A549 (cell line): ENCODE data around the gene ZNF438. TPM values are rescaled to one million over a fixed set of nuclear protein-coding genes. Genes with fewer than 3 reads are reported as not detected.
A peak's percentile ranks its signal among the peaks of the same experiment; 100 is the strongest.

Experiments
- ATAC-seq, 2 experiments: fragments of 200-7000 bp in 1 of 2; fragments of >200 bp in 1 of 2; cut with Nextera tagmentation in 1 of 2; cut with Tn5 transposase in 1 of 2; 3 replicates each; pipeline versions ENCODE4 v1.8.0 to v1.9.1; 2018 to 2020; ENCODE audit warnings: mild to moderate bottlenecking in 1 of 2, moderate library complexity in 1 of 2
- CTCF ChIA-PET: fragments of 300-600 bp; sonication (Branson Sonifier 250); formaldehyde crosslinking; extraction: SDS; loops from one replicate; lab custom pipeline; 2021; ENCODE audit warnings: antibody characterized with exemption, inconsistent platforms; lab: Yijun Ruan, JAX
- POLR2A ChIA-PET: fragments of 350-600 bp; formaldehyde crosslinking; extraction: SDS; loops from one replicate; lab custom pipeline; 2021; ENCODE audit warnings: antibody characterized with exemption, inconsistent platforms; lab: Yijun Ruan, JAX
- DNase-seq, 2 experiments: peaks; one replicate each; pipeline versions ENCODE4 v3.0.0 to v3.0.0-alpha.2; 2011 to 2016; ENCODE audit warnings: low read depth in 1 of 2, low spot score in 1 of 2
- FAIRE-seq: peaks from 2 replicates; lab custom pipeline; 2011; peaks lifted over from hg19 to GRCh38; lab: Jason Lieb, UNC
- H3K27ac ChIP-seq, 2 experiments: fragments of >200 bp; sonication (Bioruptor Twin); formaldehyde crosslinking; 3 replicates each; pipeline ENCODE4 v1.5.1; 2016 to 2017
- H3K4me1 ChIP-seq: fragments of >200 bp; sonication (Bioruptor Twin); formaldehyde crosslinking; 3 replicates; pipeline ENCODE4 v1.6.1; 2016
- H3K4me2 ChIP-seq: fragments of >200 bp; sonication (Bioruptor Twin); formaldehyde crosslinking; 3 replicates; pipeline ENCODE4 v1.6.1; 2016
- H3K4me3 ChIP-seq: fragments of >200 bp; sonication (Bioruptor Twin); formaldehyde crosslinking; 3 replicates; pipeline ENCODE4 v1.5.1; 2016
- H3K9me3 ChIP-seq: fragments of >200 bp; sonication (Bioruptor Twin); formaldehyde crosslinking; 3 replicates; pipeline ENCODE4 v1.6.1; 2016
- CBX2 ChIP-seq: fragments of 200-600 bp; sonication (generic); IDR thresholded peaks from 2 replicates; pipeline ENCODE4 v1.6.1; 2016; ENCODE audit warnings: low read depth, mild to moderate bottlenecking, borderline replicate concordance
- CEBPB ChIP-seq, 2 experiments: fragments of >200 bp in 1 of 2; sonication (Bioruptor Twin) in 1 of 2; formaldehyde crosslinking in 1 of 2; IDR thresholded peaks; 2 replicates each; pipeline ENCODE4 v1.6.1; 2012 to 2016
- CHD2 ChIP-seq: fragments of 150-350 bp; IDR thresholded peaks from 2 replicates; pipeline ENCODE4 v1.6.1; 2014; ENCODE audit warnings: low read length; ENCODE audit not compliant: partially characterized antibody
- CTCF ChIP-seq: fragments of >200 bp; sonication (Bioruptor Twin); formaldehyde crosslinking; IDR thresholded peaks from 3 replicates; pipeline ENCODE4 v1.5.1; 2016
- EHMT2 ChIP-seq: fragments of 200-600 bp; sonication (generic); IDR thresholded peaks from 2 replicates; pipeline ENCODE4 v1.6.1; 2016; ENCODE audit warnings: antibody characterized with exemption, low read depth, mild to moderate bottlenecking, moderate library complexity
- FOSL2 ChIP-seq, 2 experiments: fragments of 450-650 bp in 1 of 2; fragments of >200 bp in 1 of 2; sonication (Bioruptor Twin) in 1 of 2; formaldehyde crosslinking; IDR thresholded peaks; 2 replicates each; pipeline versions ENCODE4 v1.5.0 to v1.6.1; 2016 to 2020; ENCODE audit warnings: mild to moderate bottlenecking in 1 of 2, moderate library complexity in 1 of 2
- GATA3 ChIP-seq: IDR thresholded peaks from 2 replicates; pipeline ENCODE4 v1.6.1; 2012; ENCODE audit warnings: borderline replicate concordance
- HOXB13 ChIP-seq: fragments of 250-450 bp; sonication (Bioruptor Pico); IDR thresholded peaks from 2 replicates; pipeline ENCODE4 v1.5.0; 2020; ENCODE audit warnings: low read depth, mild to moderate bottlenecking, moderate library complexity
- KDM5A ChIP-seq: fragments of 200-600 bp; sonication (generic); IDR thresholded peaks from 2 replicates; pipeline ENCODE4 v1.6.1; 2016; ENCODE audit warnings: antibody characterized with exemption, mild to moderate bottlenecking
- MAX ChIP-seq: IDR thresholded peaks from 2 replicates; pipeline ENCODE4 v1.6.1; 2012
- MAZ ChIP-seq: fragments of 150-350 bp; IDR thresholded peaks from 2 replicates; pipeline ENCODE4 v1.6.1; 2014; ENCODE audit warnings: antibody characterized with exemption, low read depth, low read length, borderline replicate concordance
- NFE2L2 ChIP-seq: fragments of 150-350 bp; conservative IDR thresholded peaks from 2 replicates; pipeline ENCODE4 v1.6.1; 2014; ENCODE audit warnings: low read length
- RCOR1 ChIP-seq: fragments of 150-350 bp; IDR thresholded peaks from 2 replicates; pipeline ENCODE4 v1.6.1; 2014; ENCODE audit warnings: antibody characterized with exemption, low read length, low read depth
- RNF2 ChIP-seq: fragments of 200-600 bp; sonication (generic); IDR thresholded peaks from 2 replicates; pipeline ENCODE4 v1.6.1; 2016; ENCODE audit warnings: low read depth, mild to moderate bottlenecking, antibody characterized with exemption, moderate library complexity, borderline replicate concordance
- TP53 ChIP-seq: fragments of 250-450 bp; sonication (Bioruptor Pico); IDR thresholded peaks from 2 replicates; pipeline ENCODE4 v1.5.0; 2021; ENCODE audit warnings: mild to moderate bottlenecking, moderate library complexity
- ZSCAN20 ChIP-seq: fragments of 250-450 bp; sonication (Bioruptor Pico); IDR thresholded peaks from 2 replicates; pipeline ENCODE4 v1.8.0; 2022; ENCODE audit warnings: mild to moderate bottlenecking, moderate library complexity
- WGBS: methylation state at CpG from one replicate; pipeline ENCODE4 v1.1.6; 2017; ENCODE audit errors: missing lambda C conversion rate; 5-methylcytosine and 5-hydroxymethylcytosine counted together
- polyA plus RNA-seq, 4 experiments: library from polyadenylated mRNA; depleted of rRNA in 3 of 4; stranded (reverse); fragments of >200 nt; fragmentation: RNase III in 1 of 4; extraction: RNeasy Plus Mini Kit Qiagen cat#74134 plus additional on column Dnase treatment in 1 of 4; gene quantifications; 2 replicates in 3 of 4; 3 replicates in 1 of 4; pipeline ENCODE4 v1.2.3, GENCODE V29; 2011 to 2017
- TF ChIP-seq, protein P1 (sequence below): fragments of 450-650 bp; IDR thresholded peaks from 2 replicates; pipeline ENCODE4 v1.6.1; 2014; ENCODE audit warnings: antibody characterized with exemption
- TF ChIP-seq, protein P2 (sequence below): fragments of 150-350 bp; IDR thresholded peaks from 2 replicates; pipeline ENCODE4 v1.6.1; 2014; ENCODE audit warnings: low read depth, mild to moderate bottlenecking, low read length

ZNF438 gene
- polyA plus RNA-seq, 2 of the 4 experiments (the other 2 are of a cell fraction), result 2.2 to 4.5 TPM

DNA sequence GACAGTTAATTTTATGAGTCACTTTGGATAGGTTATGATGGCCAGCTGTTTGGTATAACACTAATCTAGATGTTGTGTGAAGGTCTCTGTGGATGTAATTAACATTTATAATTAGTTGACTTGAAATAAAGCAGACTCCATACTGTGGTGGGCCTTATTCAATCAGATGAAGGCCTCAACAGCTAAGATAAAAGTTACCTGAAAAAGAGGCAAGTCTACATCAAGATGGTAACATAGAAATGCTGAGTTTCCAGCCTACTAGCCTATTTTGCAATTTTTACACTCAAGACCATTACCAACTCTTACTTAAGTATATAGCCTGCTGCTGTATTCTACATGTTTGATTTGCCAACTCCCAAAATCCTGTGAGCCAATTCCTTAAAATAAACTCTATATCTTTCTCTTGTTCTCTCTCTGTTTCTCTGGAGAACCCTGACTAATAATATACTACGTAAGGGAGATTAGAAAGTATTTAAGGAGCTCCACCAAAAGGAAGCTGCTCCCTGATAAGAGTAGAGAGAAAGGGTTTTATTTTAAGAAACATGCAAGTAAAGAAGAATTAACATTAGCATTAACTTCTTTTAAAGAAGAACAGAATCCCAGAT is 42.7 kb downstream of the ZNF438 start:
- CTCF ChIA-PET, result no interaction called here
- 96% methylated on average over 1 of the region's 1 CpG for WGBS
- peaks cover 10% of the 10 kb centered on the region; the same call in 2 of the 3 replicates for H3K4me1 ChIP-seq
- ATAC-seq, result no peak
- no peak overlapping the region for H3K4me3 ChIP-seq
- H3K27ac ChIP-seq, result no peak overlapping the region
- peaks cover 3% of the 10 kb centered on the region; the same call in 1 of the 3 replicates for H3K9me3 ChIP-seq
- POLR2A ChIA-PET, result no interaction called here
- no peak overlapping the region for H3K4me2 ChIP-seq
- TF ChIP-seq, protein P1, sequence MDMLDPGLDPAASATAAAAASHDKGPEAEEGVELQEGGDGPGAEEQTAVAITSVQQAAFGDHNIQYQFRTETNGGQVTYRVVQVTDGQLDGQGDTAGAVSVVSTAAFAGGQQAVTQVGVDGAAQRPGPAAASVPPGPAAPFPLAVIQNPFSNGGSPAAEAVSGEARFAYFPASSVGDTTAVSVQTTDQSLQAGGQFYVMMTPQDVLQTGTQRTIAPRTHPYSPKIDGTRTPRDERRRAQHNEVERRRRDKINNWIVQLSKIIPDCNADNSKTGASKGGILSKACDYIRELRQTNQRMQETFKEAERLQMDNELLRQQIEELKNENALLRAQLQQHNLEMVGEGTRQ, result no peak
- no peak for TF ChIP-seq RNF2
- no peak for DNase-seq
- no peak for FAIRE-seq

DNA sequence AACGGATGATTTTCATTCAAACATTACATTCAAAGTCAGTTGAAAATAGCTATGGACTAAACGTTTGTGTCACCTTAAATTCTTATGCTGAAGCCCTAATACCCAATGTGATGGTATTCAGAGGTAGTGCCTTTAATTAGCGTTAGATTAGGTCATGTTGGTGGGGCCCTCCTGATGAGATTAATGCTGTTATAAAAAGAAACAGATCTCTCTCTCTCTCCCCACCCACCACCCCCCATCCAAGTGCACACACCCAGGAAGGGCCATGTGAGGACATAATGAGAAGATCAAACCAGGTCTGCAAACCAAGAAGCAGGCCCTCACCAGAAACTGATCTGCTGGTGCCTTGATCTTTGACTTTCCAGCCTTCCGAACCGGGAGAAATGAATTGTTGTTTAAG is 44.2 kb downstream of the ZNF438 start:
- 72% methylated on average over 5 of the region's 5 CpGs for WGBS
- ATAC-seq, result no peak
- CTCF ChIA-PET, result interaction anchor here (0.6 kb wide), 2 partner anchors 11 to 63 kb away, joined by 3 to 4 read pairs; no protein-coding TSS in a partner anchor
- Histone ChIP-seq H3K9me3 (no peaks in the 10 kb centered on the region), H3K4me1 (peaks cover 10% of the 10 kb centered on the region; the same call in 2 of the 3 replicates), H3K4me2 (no peak overlapping the region)
- no peak for DNase-seq
- TF ChIP-seq TP53 (CRISPR knock-in tag) (no peak), MAZ (no peak), CTCF (no peak), EHMT2 (no peak), KDM5A (no peak), ZSCAN20 (CRISPR knock-in tag) (no peak), FOSL2 (IDR thresholded peaks at IDR 0.05) (no peak), FOSL2 (CRISPR knock-in tag; IDR thresholded peaks at IDR 0.05) (no peak), NFE2L2 (no peak)
- TF ChIP-seq, protein P2, sequence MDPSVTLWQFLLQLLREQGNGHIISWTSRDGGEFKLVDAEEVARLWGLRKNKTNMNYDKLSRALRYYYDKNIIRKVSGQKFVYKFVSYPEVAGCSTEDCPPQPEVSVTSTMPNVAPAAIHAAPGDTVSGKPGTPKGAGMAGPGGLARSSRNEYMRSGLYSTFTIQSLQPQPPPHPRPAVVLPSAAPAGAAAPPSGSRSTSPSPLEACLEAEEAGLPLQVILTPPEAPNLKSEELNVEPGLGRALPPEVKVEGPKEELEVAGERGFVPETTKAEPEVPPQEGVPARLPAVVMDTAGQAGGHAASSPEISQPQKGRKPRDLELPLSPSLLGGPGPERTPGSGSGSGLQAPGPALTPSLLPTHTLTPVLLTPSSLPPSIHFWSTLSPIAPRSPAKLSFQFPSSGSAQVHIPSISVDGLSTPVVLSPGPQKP, result no peak
- TF ChIP-seq, protein P1, result no peak
- TF ChIP-seq, all 56 proteins: peak for 0
- no peak overlapping the region for H3K27ac ChIP-seq
- FAIRE-seq, result no peak
- no peak overlapping the region for H3K4me3 ChIP-seq
- POLR2A ChIA-PET, result no interaction called here

DNA sequence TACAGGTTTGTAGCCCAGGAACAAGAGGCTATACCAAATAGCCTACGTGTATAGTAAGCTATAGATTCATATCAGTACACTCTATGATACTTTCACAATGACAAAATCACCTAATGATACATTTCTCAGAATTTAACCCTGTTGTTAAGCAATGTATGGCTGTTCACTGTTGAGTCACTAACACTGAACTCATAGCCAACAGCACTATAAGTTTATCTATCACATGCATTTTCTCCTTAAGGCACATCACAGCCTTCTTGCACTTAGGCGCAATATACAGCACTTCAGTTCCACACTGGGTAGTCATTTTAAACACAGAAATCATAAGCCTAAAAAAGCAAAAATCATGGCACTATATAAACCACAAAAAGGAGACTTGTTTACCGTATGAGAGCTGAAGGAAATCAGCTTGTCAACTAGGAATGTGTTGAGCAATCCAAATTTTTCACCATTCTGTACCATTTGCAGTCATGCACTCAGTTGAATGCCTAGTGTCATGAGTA is 45.6 kb downstream of the ZNF438 start:
- no peak for ATAC-seq
- no peak for FAIRE-seq
- CTCF ChIA-PET, result no interaction called here
- WGBS, result 90% methylated on average over 3 of the region's 3 CpGs
- H3K9me3 ChIP-seq, result no peaks in the 10 kb centered on the region
- TF ChIP-seq CEBPB (IDR thresholded peaks at IDR 0.05), result 0 out of 4 replicates have a peak, but pooled peaks of 1 of the 2 experiments have one; percentile 28
- TF ChIP-seq CBX2, result no peak
- no peak for TF ChIP-seq HOXB13 (CRISPR knock-in tag)
- no peak for TF ChIP-seq RCOR1
- no peak for TF ChIP-seq CHD2
- TF ChIP-seq, protein P1, result no peak
- no peak for TF ChIP-seq GATA3
- TF ChIP-seq RNF2, result no peak
- no peak for TF ChIP-seq MAX
- TF ChIP-seq, all 56 proteins: peak for 1
- Histone ChIP-seq H3K27ac (no peak overlapping the region), H3K4me2 (no peak overlapping the region), H3K4me1 (peaks cover 10% of the 10 kb centered on the region; the same call in 2 of the 3 replicates), H3K4me3 (no peak overlapping the region)
- POLR2A ChIA-PET, result no interaction called here
- no peak for DNase-seq
